HG02870 (cell line): ENCODE measurements around the gene SUCNR1.
A peak's percentile ranks its signal among the peaks of the same experiment; 100 is the strongest.
"Not testable (repeated sequence)": the region's sequence is repeated elsewhere in the genome, so short reads cannot be mapped to it uniquely, and the experiment has no call there.

Source experiments
- ATAC-seq: cut with Tn5 transposase; IDR thresholded peaks from one replicate; pipeline ENCODE4 v1.9.1; 2021; ENCODE audit warnings: mild to moderate bottlenecking, moderate library complexity; ENCODE audit not compliant: unreplicated experiment

The SUCNR1 gene

DNA sequence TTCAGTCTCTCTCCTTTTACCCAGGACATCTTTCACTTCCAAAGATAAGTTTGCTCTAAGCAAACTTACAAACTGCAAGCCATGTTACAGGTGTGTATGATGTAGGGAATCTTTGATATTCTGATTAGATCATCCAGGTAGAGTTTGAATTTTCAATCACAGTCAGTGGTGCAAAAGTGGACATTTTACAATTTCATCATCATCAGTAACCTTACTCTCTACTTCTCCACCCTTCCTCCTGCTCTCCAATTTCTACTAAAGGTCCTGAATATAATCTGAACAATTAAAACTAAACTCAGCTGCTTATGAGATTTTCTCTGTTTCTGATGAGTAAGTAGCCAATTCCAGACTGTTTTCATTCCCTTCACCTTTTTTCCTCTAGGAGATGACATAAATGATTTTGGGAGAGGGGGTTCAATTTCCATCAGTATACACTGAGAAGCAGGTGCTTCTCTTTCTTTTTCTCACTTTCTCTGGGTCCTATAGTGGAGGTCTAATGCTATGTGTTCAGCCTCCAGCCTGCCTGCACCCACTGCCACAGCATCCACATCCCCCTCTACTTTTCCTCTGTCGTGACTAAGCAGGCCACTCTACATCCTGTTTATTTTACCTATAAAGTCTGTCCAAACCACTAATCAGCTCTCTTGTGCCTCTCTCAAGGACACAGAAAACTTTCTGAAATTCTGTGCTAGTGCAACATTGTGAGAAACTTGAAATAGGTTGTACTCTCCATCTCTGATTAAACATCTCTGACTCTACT is 27.6 kb downstream of the SUCNR1 start:
- no peak for ATAC-seq

DNA sequence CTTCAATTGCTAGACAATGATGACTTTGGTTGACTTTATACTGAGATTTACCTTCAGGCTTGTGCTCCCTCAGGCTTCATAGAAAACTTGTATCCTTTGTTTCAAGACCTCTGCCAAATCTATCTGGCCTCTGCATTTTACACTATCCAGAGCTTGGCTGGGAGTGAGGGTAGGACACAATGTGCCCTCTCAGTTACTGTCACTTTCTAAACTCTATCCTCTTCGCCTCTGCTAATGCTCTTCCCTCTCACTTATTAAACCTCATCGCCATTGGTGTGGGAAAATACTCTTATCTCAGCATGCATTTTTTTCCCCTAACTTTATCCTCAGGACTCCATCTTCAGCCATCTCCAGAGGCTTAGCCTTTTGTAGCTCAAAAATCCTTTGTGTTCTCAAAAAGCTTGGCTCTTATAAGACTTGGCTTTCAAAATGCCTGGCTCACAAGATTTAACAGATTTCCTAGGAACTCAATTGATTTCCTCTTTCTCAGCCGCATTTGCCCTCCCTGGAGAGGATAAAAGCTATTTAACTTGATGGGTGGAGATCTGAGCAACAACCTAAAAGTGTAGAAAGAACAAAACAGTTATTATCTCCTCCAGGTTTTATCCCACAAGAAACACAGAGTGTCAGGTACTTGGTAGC is 28.3 kb downstream of the SUCNR1 start:
- no peak for ATAC-seq

DNA sequence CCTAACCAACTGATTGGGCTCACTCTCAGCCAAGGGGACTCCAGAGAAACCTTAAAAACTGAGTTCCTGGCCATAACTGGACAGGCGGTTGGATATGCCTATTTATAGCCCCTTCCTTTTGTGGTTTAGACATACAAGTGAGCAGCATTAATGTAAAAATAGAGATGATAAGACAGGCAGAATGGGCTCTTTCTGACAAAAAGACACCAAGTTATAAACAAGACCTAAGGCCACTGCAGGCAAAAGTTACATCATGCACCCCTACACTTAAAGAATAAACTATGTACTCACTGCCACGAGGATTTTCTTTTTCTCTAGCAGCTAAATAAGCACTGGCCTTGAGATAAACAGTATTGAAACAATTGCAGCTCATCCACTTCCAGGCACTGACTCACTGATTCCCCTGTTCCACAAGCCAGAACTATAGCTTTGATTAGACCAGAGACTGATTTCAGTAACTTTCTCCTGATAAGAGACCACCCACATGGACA is 30.1 kb downstream of the SUCNR1 start:
- ATAC-seq: no peak

DNA sequence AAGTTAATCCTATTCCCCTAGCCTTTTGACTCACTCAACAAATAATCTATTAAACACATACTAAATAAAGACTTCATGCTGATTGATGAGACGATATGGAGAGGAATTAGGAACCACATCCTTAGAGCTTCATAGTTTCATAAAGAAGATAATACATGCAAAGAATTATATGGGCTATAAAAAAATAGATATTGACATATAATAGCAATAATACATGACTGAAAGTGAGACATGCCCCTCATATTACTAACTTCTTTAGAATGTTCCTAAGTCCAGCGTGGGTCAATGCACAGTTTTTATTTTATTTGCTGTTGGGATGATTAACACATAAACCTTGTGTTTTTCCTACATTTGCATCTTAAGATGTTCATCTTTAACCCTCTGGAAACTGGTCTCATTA is 32.2 kb downstream of the SUCNR1 start:
- no peak for ATAC-seq

DNA sequence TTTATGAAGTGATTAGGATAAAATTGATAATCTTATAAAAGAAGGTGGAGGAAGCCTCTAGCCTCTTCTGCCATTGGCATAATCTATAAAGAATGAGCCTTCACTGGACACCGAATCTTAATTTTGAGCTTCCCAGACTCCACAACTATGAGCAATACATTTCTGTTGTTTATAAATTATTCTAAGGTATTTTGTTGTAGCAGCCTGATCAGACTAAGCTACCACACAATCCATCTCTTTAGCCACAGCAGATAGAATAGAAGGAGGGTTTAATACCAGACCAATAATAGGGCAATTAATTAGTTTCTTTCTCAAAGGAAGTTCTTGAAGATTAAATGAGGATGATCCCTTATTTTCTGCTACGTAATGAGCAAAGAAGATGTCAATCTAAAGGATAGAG is 33.3 kb downstream of the SUCNR1 start:
- ATAC-seq: no peak

DNA sequence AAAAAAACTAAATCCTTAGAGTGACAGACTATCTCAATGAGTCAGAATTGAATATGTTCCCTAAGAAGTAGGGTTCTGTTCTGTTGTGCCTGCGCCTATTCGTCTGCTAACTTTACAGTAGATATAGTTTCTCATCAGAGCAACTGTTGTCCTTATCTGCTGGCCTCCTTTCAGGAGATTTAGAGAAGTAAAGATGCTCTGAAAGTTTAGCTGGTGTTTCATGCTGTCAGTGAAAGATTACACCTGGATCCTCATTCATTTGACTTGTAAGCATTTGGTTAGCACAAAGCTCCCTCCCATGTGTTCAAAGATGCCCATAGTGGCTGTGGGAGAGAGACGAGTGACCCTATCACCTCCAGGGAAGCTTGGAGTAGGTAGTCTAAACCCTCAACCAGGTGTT is 35.0 kb downstream of the SUCNR1 start:
- no peak for ATAC-seq

DNA sequence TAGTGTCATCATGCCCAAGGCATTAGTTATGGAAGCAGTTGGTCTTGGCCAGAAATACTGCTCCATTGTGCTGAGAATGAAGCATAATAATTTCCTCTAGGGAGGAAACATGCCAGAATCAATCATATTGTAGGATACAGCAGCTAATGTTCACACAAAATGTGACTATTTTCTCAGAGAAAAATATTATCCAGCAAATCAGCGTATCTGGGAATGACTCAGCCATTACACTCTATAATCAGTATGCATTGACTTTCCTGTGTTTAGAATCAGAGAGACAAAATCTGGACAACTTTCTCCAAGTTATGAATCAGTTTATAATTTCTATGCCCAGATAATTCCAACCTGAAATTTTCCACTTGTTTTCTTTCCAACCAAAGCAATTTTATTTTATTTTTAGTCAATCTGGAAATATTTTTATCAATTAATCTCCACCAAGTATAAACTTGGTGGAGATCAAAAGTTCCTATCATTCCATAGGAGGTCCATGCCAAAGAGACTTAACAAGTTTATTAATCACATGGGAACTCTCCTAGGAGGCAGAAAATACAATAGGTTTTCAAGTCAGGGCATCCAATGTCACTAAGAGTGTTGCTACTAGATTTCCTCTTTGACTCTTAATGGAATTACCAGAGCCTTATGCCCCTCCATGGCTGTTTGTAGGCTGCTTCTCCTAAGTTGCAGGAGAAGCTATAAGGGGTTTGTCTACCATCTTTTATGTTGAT is 36.4 kb downstream of the SUCNR1 start:
- no peak for ATAC-seq

DNA sequence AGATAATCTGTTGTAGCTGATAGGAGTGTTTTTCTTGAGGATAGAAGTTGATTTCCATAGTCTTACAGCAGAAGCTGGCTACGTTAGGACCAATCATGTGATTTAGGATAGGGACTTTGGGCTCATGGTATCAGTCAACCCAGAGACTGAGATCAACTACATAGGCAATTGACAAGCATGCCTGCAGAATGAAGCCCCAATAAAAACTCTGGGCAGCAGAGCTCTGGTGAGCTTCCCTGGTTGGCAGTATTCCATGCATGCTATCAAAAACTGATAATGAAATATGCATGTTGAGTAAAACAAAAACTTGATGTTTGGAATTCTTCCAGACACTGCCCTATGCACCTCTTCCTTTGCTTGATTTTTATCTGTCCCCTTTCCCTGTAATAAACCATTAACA is 38.0 kb downstream of the SUCNR1 start:
- no peak for ATAC-seq

DNA sequence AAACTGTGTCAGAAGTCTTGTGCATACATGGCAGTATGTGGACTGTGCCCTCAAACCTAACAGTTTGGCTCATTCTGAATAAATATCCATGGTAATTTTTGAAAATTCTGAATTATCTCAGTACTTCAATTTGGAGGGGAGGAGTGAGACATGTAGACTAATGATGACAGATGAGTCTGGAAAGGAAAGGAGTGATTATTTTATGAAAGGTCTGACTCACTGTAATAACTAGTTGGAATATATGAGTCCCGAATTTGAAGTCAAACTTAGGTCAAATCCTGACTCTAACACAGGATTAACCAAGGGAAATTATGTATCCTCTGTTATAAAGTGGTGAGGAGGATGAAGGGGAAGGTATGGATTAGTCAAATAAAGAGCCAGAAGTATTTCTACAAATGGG is 38.6 kb downstream of the SUCNR1 start:
- ATAC-seq: no peak

DNA sequence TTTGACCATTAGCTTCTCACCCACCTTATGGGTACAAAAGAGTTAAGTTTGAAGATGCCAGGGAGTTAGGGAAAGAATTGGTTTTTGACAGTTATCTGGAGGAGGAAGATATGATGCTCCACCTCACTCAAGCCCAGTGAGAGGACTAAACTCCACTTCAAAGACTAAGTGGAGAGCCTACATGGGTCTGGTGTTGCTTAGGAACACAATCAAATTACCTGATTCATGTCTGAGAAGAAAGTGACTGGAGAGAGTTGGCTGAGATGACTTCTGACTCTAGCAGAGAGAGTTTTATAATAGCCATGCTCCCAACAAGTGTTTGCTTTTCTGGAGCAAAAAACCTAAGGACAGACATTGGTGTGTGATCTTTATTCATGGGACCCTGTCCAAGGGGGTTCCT is 43.3 kb downstream of the SUCNR1 start:
- no peak for ATAC-seq

DNA sequence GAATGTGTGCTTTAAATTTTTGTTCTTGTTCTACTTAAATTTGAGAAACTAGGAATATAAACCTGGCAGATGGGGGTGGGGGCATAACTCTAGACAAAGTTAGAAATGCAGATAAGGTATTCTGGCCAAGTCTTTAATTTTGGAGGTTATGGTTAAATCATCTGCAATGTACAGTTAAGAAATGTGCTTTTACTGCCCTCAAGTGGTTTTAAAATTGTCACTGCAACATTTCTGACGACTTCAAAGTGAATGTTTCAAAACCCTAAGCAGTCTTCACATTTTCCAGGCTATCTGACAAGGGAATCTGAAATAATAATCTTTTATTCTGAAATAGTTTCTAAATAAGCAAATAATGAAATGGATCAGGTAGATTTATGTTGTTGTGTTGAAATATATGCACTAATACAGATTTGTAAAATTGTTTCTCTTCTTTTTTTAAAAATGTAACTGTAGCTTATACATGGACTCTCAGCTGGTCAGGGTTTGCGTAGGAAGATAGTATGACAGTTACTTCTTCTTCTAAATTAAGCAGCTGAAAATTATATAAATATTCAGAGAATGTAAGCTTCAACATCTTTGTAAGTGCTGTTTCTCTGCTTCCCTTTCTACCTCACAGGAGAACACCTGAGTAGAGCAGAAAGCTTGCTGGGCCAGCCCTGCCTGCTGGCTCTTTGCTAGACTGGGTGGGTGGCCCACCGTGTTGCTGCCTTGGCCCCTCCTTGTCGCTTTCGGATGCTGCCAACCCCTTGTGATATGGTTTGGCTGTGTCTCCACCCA is 45.0 kb downstream of the SUCNR1 start:
- peak; percentile 53 for ATAC-seq

DNA sequence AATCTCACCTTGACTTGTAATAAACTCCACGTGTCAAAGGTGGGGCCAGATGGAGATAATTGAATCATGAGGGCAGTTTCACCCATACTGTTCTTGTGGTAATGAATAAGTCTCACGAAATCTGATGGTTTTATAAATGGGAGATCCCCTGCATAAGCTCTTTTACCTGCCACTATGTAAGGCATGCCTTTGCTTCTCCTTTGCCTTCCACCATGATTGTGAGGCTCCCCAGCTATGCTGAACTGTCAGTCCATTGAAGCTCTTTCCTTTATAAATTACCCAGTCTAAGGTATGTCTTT is 45.5 kb downstream of the SUCNR1 start:
- ATAC-seq: no peak

DNA sequence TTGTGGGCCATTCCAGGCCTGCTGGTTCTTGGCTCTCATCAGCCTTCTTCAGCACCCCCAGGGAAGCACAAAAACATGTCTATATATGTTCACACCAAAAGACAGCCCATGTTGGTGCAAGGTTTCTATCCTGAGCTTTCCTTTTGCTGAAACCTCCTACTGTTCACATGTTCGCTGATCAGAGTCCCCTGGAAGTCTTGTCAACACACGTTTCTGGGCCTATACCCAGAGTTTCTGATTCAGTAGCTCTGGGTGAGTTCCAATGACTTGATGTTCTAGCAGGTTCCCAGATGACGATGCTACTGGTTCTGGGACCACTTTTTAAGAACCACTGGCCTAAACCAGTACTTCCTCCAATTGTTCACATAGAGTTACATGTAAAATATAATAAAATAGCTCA is 46.0 kb downstream of the SUCNR1 start:
- ATAC-seq: no peak

DNA sequence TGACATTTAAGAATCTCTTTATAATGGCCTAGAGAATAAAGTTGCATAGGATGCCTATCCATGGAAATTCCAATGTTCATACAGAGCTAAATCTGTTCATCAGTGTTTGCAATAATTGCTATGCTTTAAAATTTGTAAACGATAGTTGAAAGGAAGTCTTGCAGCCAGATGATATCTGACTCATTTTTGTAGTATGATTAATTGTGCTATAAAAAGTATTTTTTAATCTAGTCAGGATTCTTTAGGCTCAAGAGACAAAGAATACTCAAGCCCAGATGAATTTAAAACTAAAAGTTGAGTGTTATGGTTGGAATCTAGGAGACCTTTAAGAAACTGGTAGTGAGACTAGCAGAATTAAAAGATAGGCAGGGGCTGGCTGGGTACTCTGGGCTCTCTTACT is 50.5 kb downstream of the SUCNR1 start:
- ATAC-seq: no peak

DNA sequence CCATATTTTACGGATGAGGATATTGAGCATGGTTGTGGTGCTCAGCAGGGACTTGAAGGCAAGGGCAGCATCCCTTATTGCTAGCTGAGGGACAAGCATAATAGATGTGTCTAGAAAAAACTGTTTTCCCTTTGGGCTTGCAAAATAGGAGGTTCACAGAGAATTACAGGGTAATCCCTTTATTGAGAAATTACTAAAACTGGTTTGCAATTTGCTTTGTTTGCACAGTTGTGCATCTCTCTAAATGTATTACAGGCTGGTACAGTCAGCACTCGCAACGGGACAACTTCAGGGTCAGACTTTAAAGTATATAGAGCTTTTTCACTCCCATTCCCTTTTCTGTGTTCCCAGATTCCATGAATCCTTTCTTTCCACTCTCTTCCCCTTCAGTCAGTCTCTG is 51.3 kb downstream of the SUCNR1 start:
- ATAC-seq: no peak

DNA sequence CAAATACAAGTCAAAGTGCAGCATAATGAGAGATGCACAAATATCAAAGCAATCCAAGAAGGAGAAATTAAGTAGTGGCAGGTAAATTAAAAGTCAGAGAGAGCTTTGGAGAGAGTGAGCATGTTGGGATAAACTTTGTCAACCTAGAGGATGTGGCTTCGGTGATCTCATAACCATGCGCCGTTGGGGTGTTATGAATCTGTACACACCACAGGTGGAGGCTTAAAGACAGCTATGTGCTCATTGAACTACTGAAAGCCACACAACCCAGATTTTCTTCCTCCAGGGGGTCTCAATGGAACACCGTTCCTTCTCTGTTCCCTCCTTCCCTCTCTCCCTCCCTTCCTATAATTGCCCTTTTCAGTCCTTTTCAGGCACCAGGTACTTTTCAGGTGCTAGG is 52.0 kb downstream of the SUCNR1 start:
- no peak for ATAC-seq

DNA sequence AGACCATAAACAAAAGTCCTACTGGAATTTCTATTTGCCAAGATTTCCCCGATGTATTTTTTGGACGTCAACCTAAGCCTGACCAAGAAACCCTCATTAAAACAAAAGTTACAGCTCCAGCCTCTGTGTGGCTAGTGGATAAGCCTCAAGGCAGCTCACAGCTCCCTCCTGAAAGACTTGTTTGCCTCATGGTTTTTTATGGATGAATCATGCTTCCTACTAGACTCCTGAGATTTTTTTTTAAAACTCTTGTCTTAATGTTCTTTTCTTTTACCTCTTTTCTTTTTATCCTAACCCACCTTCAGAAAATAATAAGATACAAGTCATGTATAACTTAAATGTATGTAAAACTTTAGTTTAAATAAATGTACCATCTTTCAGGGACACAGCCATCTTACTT is 52.4 kb downstream of the SUCNR1 start:
- ATAC-seq: no peak

DNA sequence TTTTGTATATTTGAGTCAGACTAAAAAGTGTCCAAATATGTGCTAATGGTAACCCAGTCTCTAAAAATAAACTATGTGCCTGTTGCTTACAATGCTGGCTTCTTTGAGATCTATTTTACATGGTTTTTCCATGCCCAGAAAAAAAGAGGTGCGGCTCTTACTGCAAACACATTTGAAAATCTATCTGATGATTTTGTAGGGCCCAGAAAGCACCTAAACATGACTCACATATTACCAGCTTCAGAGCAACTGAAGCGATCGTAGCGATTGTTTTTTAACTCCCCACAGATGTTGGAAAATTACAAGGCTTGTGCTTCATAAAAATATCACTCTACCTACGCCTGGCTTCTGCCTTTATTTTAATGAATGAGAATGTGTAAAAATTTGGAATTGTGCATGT is 53.5 kb downstream of the SUCNR1 start:
- no peak for ATAC-seq

DNA sequence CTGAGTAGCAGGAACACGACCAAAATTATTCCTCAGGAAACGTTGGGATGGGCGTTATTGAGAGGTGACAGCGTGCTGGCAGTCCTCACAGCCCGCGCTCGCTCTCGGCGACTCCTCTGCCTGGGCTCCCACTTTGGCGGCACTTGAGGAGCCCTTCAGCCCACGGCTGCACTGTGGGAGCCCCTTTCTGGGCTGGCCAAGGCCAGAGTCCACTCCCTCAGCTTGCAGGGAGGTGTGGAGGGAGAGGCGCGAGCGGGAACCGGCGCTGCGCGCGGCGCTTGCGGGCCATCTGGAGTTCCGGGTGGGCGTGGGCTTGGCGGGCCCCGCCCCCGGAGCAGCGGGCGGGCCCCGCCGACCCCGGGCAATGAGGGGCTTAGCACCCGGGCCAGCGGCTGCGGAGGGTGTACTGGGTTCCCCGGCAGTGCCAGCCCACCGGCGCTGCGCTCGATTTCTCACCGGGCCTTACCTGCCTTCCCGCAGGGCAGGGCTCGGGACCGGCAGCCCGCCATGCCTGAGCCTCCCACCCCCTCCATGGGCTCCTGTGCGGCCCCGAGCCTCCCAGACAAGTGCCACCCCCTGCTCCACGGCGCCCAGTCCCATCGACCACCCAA is 54.6 kb downstream of the SUCNR1 start:
- ATAC-seq: not testable (repeated sequence)

DNA sequence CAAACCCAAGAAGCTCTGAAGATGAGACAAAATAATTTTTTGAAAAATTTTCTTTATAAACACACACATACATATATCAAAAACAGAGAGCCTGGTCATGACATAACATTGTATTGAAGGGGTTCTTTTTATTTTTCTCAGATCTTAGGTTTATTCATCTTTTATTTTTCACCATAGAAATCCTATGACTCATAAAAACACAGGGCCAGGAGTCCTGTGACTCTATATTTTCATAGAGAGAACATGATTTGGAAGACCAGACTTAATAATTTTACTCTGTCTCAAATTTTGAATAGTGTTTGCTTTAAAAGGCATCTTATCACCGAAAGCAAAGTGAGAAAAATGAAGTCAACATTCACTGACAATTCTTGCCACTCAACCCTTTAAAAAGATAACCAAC is 57.7 kb downstream of the SUCNR1 start:
- no peak for ATAC-seq

DNA sequence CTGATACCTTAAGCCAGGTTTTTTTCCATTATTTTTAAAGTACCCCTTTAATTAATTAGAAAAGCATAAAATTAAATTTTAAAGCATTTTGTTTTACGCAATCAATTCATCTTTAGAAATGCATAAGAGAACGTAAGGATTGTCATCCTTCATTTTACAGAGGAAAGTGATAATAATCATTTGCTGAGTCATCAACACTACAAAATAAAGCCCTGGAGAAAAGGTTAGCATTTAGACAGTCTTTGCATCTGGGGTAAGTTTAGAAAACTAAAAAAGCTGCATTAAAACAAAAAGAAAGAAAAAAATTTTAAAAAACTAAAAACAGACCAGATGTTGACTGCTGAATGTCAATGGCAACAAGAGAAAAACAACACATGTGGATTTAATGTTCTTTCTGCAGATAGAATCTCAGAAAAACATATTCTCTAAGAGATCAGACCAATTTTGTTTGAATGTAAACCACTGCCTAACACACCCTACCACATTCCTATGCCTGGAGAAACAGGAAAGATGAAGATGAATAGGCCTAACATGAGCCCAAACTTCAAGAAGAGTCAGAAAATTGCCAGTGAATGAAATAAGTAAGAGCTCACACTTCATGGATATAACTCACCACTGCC is 59.9 kb downstream of the SUCNR1 start:
- no peak for ATAC-seq
